GM23338 (cell line): Measurements from ENCODE around the gene NUP98.
"Not testable (repeated sequence)": the region's sequence is repeated elsewhere in the genome, so short reads cannot be mapped to it uniquely, and the experiment has no call there.

Experiments
- CREB1 ChIP-seq: fragments of 250-450 bp; sonication (Bioruptor Pico); IDR thresholded peaks from 2 replicates; pipeline ENCODE4 v1.5.0; 2020; ENCODE audit warnings: low read depth, mild to moderate bottlenecking, moderate library complexity
- EZH2 ChIP-seq: fragments of 200-600 bp; sonication (generic); IDR thresholded peaks from one replicate; pipeline ENCODE4 v1.8.0; 2017; ENCODE audit warnings: antibody characterized with exemption, mild to moderate bottlenecking, low read depth; ENCODE audit not compliant: unreplicated experiment
- EZH2phosphoT487 ChIP-seq: fragments of 200-600 bp; sonication (generic); IDR thresholded peaks from one replicate; pipeline ENCODE4 v1.8.1; 2018; ENCODE audit warnings: antibody characterized with exemption; ENCODE audit not compliant: unreplicated experiment
- JUNB ChIP-seq: IDR thresholded peaks from one replicate; pipeline ENCODE4 v1.6.1; 2016; ENCODE audit warnings: antibody characterized with exemption; ENCODE audit not compliant: unreplicated experiment
- POLR2AphosphoS5 ChIP-seq: IDR thresholded peaks from 2 replicates; pipeline ENCODE4 v1.6.1; 2016; ENCODE audit warnings: antibody characterized with exemption, low read depth
- REST ChIP-seq: IDR thresholded peaks from one replicate; pipeline ENCODE4 v1.6.1; 2018; ENCODE audit warnings: antibody characterized with exemption; ENCODE audit not compliant: unreplicated experiment
- STAT1 ChIP-seq: IDR thresholded peaks from one replicate; pipeline ENCODE4 v1.6.1; 2016; ENCODE audit warnings: antibody characterized with exemption; ENCODE audit not compliant: unreplicated experiment
- ZNF331 ChIP-seq: fragments of 250-450 bp; sonication (Bioruptor Pico); IDR thresholded peaks from 2 replicates; pipeline ENCODE4 v1.5.0; 2020; ENCODE audit warnings: low read depth, mild to moderate bottlenecking, moderate library complexity
- TF ChIP-seq, protein P1 (sequence below), 2 experiments: fragments of 200-600 bp in 1 of 2; sonication (generic) in 1 of 2; conservative IDR thresholded peaks; 2 replicates each; pipeline versions ENCODE4 v1.5.1 to v1.6.1; 2016 to 2017; ENCODE audit warnings: antibody characterized with exemption in 2 of 2, low read depth in 2 of 2, mild to moderate bottlenecking in 2 of 2, moderate library complexity in 1 of 2

DNA sequence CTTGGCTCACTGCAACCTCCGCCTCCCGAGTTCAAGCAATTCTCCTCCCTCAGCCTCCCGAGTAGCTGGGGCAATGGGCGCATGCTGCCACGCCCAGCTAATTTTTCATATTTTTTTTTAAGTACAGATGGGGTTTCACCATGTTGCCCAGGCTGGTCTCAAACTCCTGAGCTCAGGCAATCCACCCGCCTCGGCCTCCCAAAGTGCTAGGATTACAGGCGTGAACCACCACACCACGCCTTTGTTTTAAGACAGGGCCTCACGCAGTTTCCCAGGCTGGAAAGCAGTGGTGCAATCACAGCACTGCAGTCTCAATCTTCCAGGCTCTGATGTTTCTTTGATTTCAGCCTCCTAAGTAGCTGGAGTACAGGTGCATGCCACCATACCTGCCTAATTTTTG, 3.0 kb downstream of the NUP98 start:
- TF ChIP-seq EZH2; POLR2AphosphoS5; EZH2phosphoT487; JUNB; REST; ZNF331; CREB1 (CRISPR knock-in tag); STAT1: not testable (repeated sequence)
- TF ChIP-seq, protein P1, sequence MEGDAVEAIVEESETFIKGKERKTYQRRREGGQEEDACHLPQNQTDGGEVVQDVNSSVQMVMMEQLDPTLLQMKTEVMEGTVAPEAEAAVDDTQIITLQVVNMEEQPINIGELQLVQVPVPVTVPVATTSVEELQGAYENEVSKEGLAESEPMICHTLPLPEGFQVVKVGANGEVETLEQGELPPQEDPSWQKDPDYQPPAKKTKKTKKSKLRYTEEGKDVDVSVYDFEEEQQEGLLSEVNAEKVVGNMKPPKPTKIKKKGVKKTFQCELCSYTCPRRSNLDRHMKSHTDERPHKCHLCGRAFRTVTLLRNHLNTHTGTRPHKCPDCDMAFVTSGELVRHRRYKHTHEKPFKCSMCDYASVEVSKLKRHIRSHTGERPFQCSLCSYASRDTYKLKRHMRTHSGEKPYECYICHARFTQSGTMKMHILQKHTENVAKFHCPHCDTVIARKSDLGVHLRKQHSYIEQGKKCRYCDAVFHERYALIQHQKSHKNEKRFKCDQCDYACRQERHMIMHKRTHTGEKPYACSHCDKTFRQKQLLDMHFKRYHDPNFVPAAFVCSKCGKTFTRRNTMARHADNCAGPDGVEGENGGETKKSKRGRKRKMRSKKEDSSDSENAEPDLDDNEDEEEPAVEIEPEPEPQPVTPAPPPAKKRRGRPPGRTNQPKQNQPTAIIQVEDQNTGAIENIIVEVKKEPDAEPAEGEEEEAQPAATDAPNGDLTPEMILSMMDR (conservative IDR thresholded peaks at IDR 0.05; ENCODE audit: low read depth in 2 of 2): not testable (repeated sequence)
